HTR-8/SVneo (cell line): Measurements from ENCODE around the gene NUCB1.
"Not testable (repeated sequence)": the region's sequence is repeated elsewhere in the genome, so short reads cannot be mapped to it uniquely, and the experiment has no call there.

ENCODE experiments used
- DNase-seq: peaks from one replicate; pipeline ENCODE4 v3.0.0; 2011; ENCODE audit warnings: low spot score, mixed read lengths; ENCODE audit not compliant: insufficient read length
- FAIRE-seq: peaks from 2 replicates; lab custom pipeline; 2011; peaks lifted over from hg19 to GRCh38; lab: Jason Lieb, UNC

Gene NUCB1

GRCh38 chr19:48900477-48901406, 630 bp downstream of the NUCB1 start:
- DNase-seq (no peak), FAIRE-seq (no peak)

GRCh38 chr19:48902291-48902690, 2.2 kb downstream of the NUCB1 start:
- not testable (repeated sequence) for FAIRE-seq

GRCh38 chr19:48903788-48904187, 3.7 kb downstream of the NUCB1 start:
- DNase-seq: not testable (repeated sequence)
- peak; percentile 54 for FAIRE-seq

More at GRCh38 chr19:48902291-48902690, 2.2 kb downstream of the NUCB1 start:
- DNase-seq: not testable (repeated sequence)

- FAIRE-seq: no peak
- no peak for DNase-seq
Measured at GRCh38 chr19:48905664-48906063, 5.6 kb downstream of the NUCB1 start.

- DNase-seq (no peak), FAIRE-seq (no peak)
Measured at GRCh38 chr19:48906324-48906723, 6.2 kb downstream of the NUCB1 start.

GRCh38 chr19:48907671-48908070, 7.6 kb downstream of the NUCB1 start:
- FAIRE-seq: no peak
- DNase-seq: no peak

- not testable (repeated sequence) for DNase-seq, FAIRE-seq
Measured at GRCh38 chr19:48909424-48910077, 9.4 kb downstream of the NUCB1 start.

- FAIRE-seq: no peak
- no peak for DNase-seq
Measured at GRCh38 chr19:48910803-48911202, 10.7 kb downstream of the NUCB1 start.

GRCh38 chr19:48913114-48913889, 13.2 kb downstream of the NUCB1 start:
- DNase-seq (no peak), FAIRE-seq (no peak)

- FAIRE-seq: no peak
Measured at GRCh38 chr19:48914181-48914580, 14.1 kb downstream of the NUCB1 start.

GRCh38 chr19:48915757-48916156, 15.6 kb downstream of the NUCB1 start:
- FAIRE-seq: no peak

More at GRCh38 chr19:48914181-48914580, 14.1 kb downstream of the NUCB1 start:
- no peak for DNase-seq

GRCh38 chr19:48918071-48918470, 18.0 kb downstream of the NUCB1 start:
- no peak for FAIRE-seq

More at GRCh38 chr19:48915757-48916156, 15.6 kb downstream of the NUCB1 start:
- DNase-seq: no peak

GRCh38 chr19:48918801-48919247, 18.7 kb downstream of the NUCB1 start:
- DNase-seq (peak; percentile 36), FAIRE-seq (no peak)

More at GRCh38 chr19:48918071-48918470, 18.0 kb downstream of the NUCB1 start:
- DNase-seq: no peak

GRCh38 chr19:48919271-48919670, 19.2 kb downstream of the NUCB1 start:
- FAIRE-seq, DNase-seq: not testable (repeated sequence)

- DNase-seq: no peak
- no peak for FAIRE-seq
Measured at GRCh38 chr19:48920949-48921348, 20.8 kb downstream of the NUCB1 start.

- FAIRE-seq: no peak
- DNase-seq: no peak
Measured at GRCh38 chr19:48921721-48922500, 21.8 kb downstream of the NUCB1 start.

- no peak for DNase-seq
- FAIRE-seq: no peak
Measured at GRCh38 chr19:48922548-48923490, 22.7 kb downstream of the NUCB1 start.

- FAIRE-seq (no peak), DNase-seq (no peak)
Measured at GRCh38 chr19:48925240-48925843, 25.2 kb downstream of the NUCB1 start.
